Hepatocyte (in vitro differentiated cells): ENCODE results near the gene ZRSR2. TPM values are rescaled to one million over a fixed set of nuclear protein-coding genes. Genes with fewer than 3 reads are reported as not detected.

ENCODE experiments used
- DNase-seq: peaks from one replicate; pipeline ENCODE4 v3.0.0-alpha.2; 2016; ENCODE audit warnings: low spot score
- H2AFZ ChIP-seq: fragments of 200-600 bp; sonication (generic); 2 replicates; pipeline ENCODE4 v1.6.0; 2016; ENCODE audit warnings: antibody characterized with exemption, mild to moderate bottlenecking
- H3K27ac ChIP-seq: fragments of 200-600 bp; sonication (generic); 2 replicates; pipeline ENCODE4 v1.5.1; 2016; ENCODE audit warnings: mild to moderate bottlenecking
- H3K27me3 ChIP-seq: fragments of 200-600 bp; sonication (generic); 2 replicates; pipeline ENCODE4 v1.6.1; 2016
- H3K36me3 ChIP-seq: fragments of 200-600 bp; sonication (generic); replicated peaks from 2 replicates; pipeline ENCODE4 v1.5.1; 2016; ENCODE audit warnings: low read depth; ENCODE audit not compliant: insufficient read depth
- H3K4me1 ChIP-seq: fragments of 200-600 bp; sonication (generic); 2 replicates; pipeline ENCODE4 v1.5.1; 2016; ENCODE audit warnings: mild to moderate bottlenecking, moderate library complexity; ENCODE audit not compliant: insufficient read depth
- H3K4me2 ChIP-seq: fragments of 200-600 bp; sonication (generic); 2 replicates; pipeline ENCODE4 v1.6.0; 2016
- H3K4me3 ChIP-seq: fragments of 200-600 bp; sonication (generic); 2 replicates; pipeline ENCODE4 v1.5.1; 2016; ENCODE audit warnings: mild to moderate bottlenecking
- H3K79me2 ChIP-seq: fragments of 200-600 bp; sonication (generic); 2 replicates; pipeline ENCODE4 v1.6.0; 2017; ENCODE audit warnings: mild to moderate bottlenecking
- H3K9me2 ChIP-seq: fragments of 200-600 bp; sonication (generic); replicated peaks from 2 replicates; pipeline ENCODE4 v1.6.0; 2017; ENCODE audit warnings: mild to moderate bottlenecking; ENCODE audit not compliant: insufficient read depth
- H3K9me3 ChIP-seq: fragments of 200-600 bp; sonication (generic); 2 replicates; pipeline ENCODE4 v1.5.1; 2016; ENCODE audit warnings: low read depth, mild to moderate bottlenecking
- H4K20me1 ChIP-seq: fragments of 200-600 bp; sonication (generic); 2 replicates; pipeline ENCODE4 v1.6.0; 2016; ENCODE audit warnings: mild to moderate bottlenecking; ENCODE audit not compliant: insufficient read depth, poor library complexity, severe bottlenecking
- EZH2 ChIP-seq: fragments of 200-600 bp; sonication (generic); IDR thresholded peaks from 2 replicates; pipeline ENCODE4 v1.6.1; 2016; ENCODE audit warnings: antibody characterized with exemption, mild to moderate bottlenecking, borderline replicate concordance
- EZH2phosphoT487 ChIP-seq: fragments of 200-600 bp; sonication (generic); IDR thresholded peaks from one replicate; pipeline ENCODE4 v1.6.1; 2018; ENCODE audit warnings: antibody characterized with exemption, mild to moderate bottlenecking, low read depth, moderate library complexity; ENCODE audit not compliant: unreplicated experiment, severe bottlenecking
- whole genome bisulfite sequencing: methylation state at CpG from one replicate; pipeline ENCODE4 v1.1.6; 2016; ENCODE audit warnings: low lambda C conversion rate; ENCODE audit errors: missing lambda C conversion rate; 5-methylcytosine and 5-hydroxymethylcytosine counted together
- polyA plus RNA-seq: library from polyadenylated mRNA; unstranded; fragments of >200 nt; fragmentation: Nextera tagmentation; extraction: Ambion mirVana; gene quantifications from 2 replicates; pipeline ENCODE4 v1.2.1, GENCODE V29; 2016
- total RNA-seq: library from RNA; depleted of rRNA; stranded (reverse); fragments of >200 nt; gene quantifications from 2 replicates; pipeline ENCODE4 v1.2.3, GENCODE V29; 2014
- TF ChIP-seq, protein P1 (sequence below): fragments of 200-600 bp; sonication (generic); IDR thresholded peaks from 2 replicates; pipeline ENCODE4 v1.5.1; 2016; ENCODE audit warnings: antibody characterized with exemption, mild to moderate bottlenecking; ENCODE audit not compliant: poor library complexity

ZRSR2 gene
- total and polyA plus RNA-seq, 2 experiments from 2014 or later: 8.1 to 15.7 TPM

DNA sequence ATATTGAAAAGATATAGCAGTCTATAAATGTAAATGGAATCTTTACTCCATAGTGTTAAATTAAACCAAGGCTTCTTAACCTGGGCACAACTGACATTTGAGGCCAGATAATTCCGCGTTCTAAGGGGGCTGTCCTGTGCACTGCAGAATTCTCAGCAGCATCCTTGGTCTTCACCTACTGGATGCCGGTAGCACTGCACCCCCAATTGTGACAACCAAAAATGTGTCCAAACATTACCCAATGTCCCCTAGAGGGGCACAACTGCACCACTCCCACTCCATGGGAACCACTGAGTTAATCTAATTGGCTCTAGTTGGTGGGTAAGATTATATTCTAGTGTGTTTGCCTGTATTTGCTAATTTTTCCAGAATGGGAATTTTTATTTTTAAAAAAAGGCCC is 47.7 kb downstream of the ZRSR2 start:
- peaks cover 2% of the 10 kb centered on the region for H3K79me2 ChIP-seq
- no peaks in the 10 kb centered on the region for H3K36me3 ChIP-seq
- H3K27ac ChIP-seq: no peak overlapping the region
- no peaks in the 10 kb centered on the region for H4K20me1 ChIP-seq
- 95% methylated on average over 3 of the region's 3 CpGs for WGBS
- no peaks in the 10 kb centered on the region for H3K9me2 ChIP-seq
- H3K9me3 ChIP-seq: no peaks in the 10 kb centered on the region
- no peak overlapping the region for H3K4me2 ChIP-seq
- no peak overlapping the region for H3K4me3 ChIP-seq
- peaks cover 6% of the 10 kb centered on the region for H3K4me1 ChIP-seq
- H2AFZ ChIP-seq: no peak overlapping the region
- H3K27me3 ChIP-seq: no peaks in the 10 kb centered on the region
- no peak for DNase-seq
- TF ChIP-seq EZH2: no peak
- no peak for TF ChIP-seq EZH2phosphoT487
- TF ChIP-seq, protein P1, sequence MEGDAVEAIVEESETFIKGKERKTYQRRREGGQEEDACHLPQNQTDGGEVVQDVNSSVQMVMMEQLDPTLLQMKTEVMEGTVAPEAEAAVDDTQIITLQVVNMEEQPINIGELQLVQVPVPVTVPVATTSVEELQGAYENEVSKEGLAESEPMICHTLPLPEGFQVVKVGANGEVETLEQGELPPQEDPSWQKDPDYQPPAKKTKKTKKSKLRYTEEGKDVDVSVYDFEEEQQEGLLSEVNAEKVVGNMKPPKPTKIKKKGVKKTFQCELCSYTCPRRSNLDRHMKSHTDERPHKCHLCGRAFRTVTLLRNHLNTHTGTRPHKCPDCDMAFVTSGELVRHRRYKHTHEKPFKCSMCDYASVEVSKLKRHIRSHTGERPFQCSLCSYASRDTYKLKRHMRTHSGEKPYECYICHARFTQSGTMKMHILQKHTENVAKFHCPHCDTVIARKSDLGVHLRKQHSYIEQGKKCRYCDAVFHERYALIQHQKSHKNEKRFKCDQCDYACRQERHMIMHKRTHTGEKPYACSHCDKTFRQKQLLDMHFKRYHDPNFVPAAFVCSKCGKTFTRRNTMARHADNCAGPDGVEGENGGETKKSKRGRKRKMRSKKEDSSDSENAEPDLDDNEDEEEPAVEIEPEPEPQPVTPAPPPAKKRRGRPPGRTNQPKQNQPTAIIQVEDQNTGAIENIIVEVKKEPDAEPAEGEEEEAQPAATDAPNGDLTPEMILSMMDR: no peak

- H3K4me2 ChIP-seq: no peak overlapping the region
- no peaks in the 10 kb centered on the region for H3K27me3 ChIP-seq
- no peaks in the 10 kb centered on the region for H4K20me1 ChIP-seq
- WGBS: 90% methylated on average over 2 of the region's 2 CpGs
- H3K9me3 ChIP-seq: no peaks in the 10 kb centered on the region
- H3K36me3 ChIP-seq: no peaks in the 10 kb centered on the region
- no peak for DNase-seq
- H2AFZ ChIP-seq: no peak overlapping the region
- H3K27ac ChIP-seq: no peak overlapping the region
- H3K79me2 ChIP-seq: peaks cover 7% of the 10 kb centered on the region
- TF ChIP-seq EZH2 (no peak), EZH2phosphoT487 (no peak)
- TF ChIP-seq, protein P1: no peak
- no peak overlapping the region for H3K4me3 ChIP-seq
- H3K9me2 ChIP-seq: no peaks in the 10 kb centered on the region
- H3K4me1 ChIP-seq: no peaks in the 10 kb centered on the region
These were observed 51.7 kb downstream of the ZRSR2 start for GRCh38 chrX:15841853-15842516.

- no peak overlapping the region for H3K27ac ChIP-seq
- H3K4me1 ChIP-seq: peaks cover 9% of the 10 kb centered on the region
- TF ChIP-seq EZH2phosphoT487 (no peak), EZH2 (no peak)
- TF ChIP-seq, protein P1: no peak
- no peaks in the 10 kb centered on the region for H3K9me2 ChIP-seq
- no peaks in the 10 kb centered on the region for H3K9me3 ChIP-seq
- H3K4me2 ChIP-seq: no peak overlapping the region
- no peaks in the 10 kb centered on the region for H3K27me3 ChIP-seq
- DNase-seq: no peak
- no peak overlapping the region for H3K4me3 ChIP-seq
- H2AFZ ChIP-seq: no peak overlapping the region
- H3K79me2 ChIP-seq: peaks cover 9% of the 10 kb centered on the region
- H3K36me3 ChIP-seq: no peaks in the 10 kb centered on the region
- H4K20me1 ChIP-seq: no peaks in the 10 kb centered on the region
These were observed 53.7 kb downstream of the ZRSR2 start for GRCh38 chrX:15843960-15844359.

DNA sequence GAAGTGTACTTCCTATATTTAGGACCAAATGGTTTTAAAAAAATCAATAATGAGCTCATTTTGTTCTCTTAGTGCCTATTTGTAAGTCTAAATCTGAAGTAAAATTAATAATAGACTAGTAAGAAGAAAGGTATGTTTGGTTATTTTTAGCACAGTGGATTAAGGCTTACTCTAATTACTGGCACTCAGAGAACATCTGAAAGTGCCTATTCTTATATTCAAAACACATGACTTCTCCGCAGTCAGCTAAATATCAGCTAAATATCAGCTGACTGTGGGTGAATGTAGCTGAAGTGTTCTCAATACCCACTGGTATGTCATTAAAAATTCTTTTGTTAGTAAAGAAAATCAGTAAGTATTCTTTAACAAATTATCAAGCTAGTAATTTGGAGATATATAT is 58.3 kb downstream of the ZRSR2 start:
- Histone ChIP-seq H3K27ac (no peak overlapping the region), H3K9me2 (no peaks in the 10 kb centered on the region), H3K27me3 (no peaks in the 10 kb centered on the region), H3K4me3 (no peak overlapping the region), H4K20me1 (no peaks in the 10 kb centered on the region), H3K9me3 (no peaks in the 10 kb centered on the region), H3K4me2 (no peak overlapping the region), H2AFZ (no peak overlapping the region), H3K79me2 (peaks cover 28% of the 10 kb centered on the region), H3K36me3 (no peaks in the 10 kb centered on the region), H3K4me1 (peaks cover 11% of the 10 kb centered on the region)
- WGBS: 59% methylated on average over 1 of the region's 1 CpG
- DNase-seq: no peak
- TF ChIP-seq EZH2: no peak
- TF ChIP-seq, protein P1: no peak
- no peak for TF ChIP-seq EZH2phosphoT487
